Endodermal cell (in vitro differentiated cells): ENCODE data around the gene SLC7A4. TPM values are rescaled to one million over a fixed set of nuclear protein-coding genes. Genes with fewer than 3 reads are reported as not detected.
A peak's percentile ranks its signal among the peaks of the same experiment; 100 is the strongest.

Experiments
- DNase-seq: peaks from one replicate; pipeline ENCODE4 v3.0.0-alpha.2; 2017
- H3K27ac ChIP-seq: 2 replicates; pipeline ENCODE4 v1.5.1; 2013; ENCODE audit warnings: mild to moderate bottlenecking, low read depth, low read length, moderate library complexity
- H3K27me3 ChIP-seq: 2 replicates; pipeline ENCODE4 v1.6.1; 2013; ENCODE audit warnings: mild to moderate bottlenecking, low read length, moderate library complexity; ENCODE audit not compliant: insufficient read depth, control insufficient read depth, poor library complexity, severe bottlenecking
- H3K36me3 ChIP-seq: 2 replicates; pipeline ENCODE4 v1.7.0; 2013; ENCODE audit warnings: mild to moderate bottlenecking, low read length, moderate library complexity; ENCODE audit not compliant: control insufficient read depth, insufficient read depth
- H3K4me1 ChIP-seq: one replicate; pipeline ENCODE4 v1.7.0; 2013; ENCODE audit warnings: low read length; ENCODE audit not compliant: control insufficient read depth, insufficient read depth
- H3K4me3 ChIP-seq: 2 replicates; pipeline ENCODE4 v1.5.1; 2013; ENCODE audit warnings: mild to moderate bottlenecking, low read length, moderate library complexity
- H3K9ac ChIP-seq: 2 replicates; pipeline ENCODE4 v1.6.1; 2013; ENCODE audit warnings: mild to moderate bottlenecking, low read length, moderate library complexity; ENCODE audit not compliant: poor library complexity, severe bottlenecking; ENCODE audit errors: extremely low read depth
- H3K9me3 ChIP-seq: 2 replicates; pipeline ENCODE4 v1.6.1; 2013; ENCODE audit warnings: mild to moderate bottlenecking, low read length, moderate library complexity; ENCODE audit not compliant: control insufficient read depth
- H3K27ac Mint-ChIP-seq: 2 replicates; pipeline ENCODE4 v1.8.0; 2020; ENCODE audit warnings: mixed read lengths
- H3K27me3 Mint-ChIP-seq: 2 replicates; pipeline ENCODE4 v1.8.0; 2021; ENCODE audit warnings: mild to moderate bottlenecking, mixed read lengths; ENCODE audit not compliant: insufficient read depth
- H3K36me3 Mint-ChIP-seq: 2 replicates; pipeline ENCODE4 v1.8.0; 2020; ENCODE audit warnings: low read depth, mixed read lengths
- H3K4me1 Mint-ChIP-seq: 2 replicates; pipeline ENCODE4 v1.8.0; 2020; ENCODE audit warnings: mixed read lengths
- H3K4me3 Mint-ChIP-seq: 2 replicates; pipeline ENCODE4 v1.8.0; 2020; ENCODE audit warnings: mild to moderate bottlenecking, moderate library complexity, mixed read lengths
- H3K9me3 Mint-ChIP-seq: 2 replicates; pipeline ENCODE4 v1.8.0; 2020; ENCODE audit warnings: mild to moderate bottlenecking, mixed read lengths
- WGBS, 2 experiments: methylation state at CpG; one replicate each; pipeline versions ENCODE4 v1.1.5 to v1.1.7; 2013; ENCODE audit warnings: missing lambda C conversion rate in 2 of 2, mixed read lengths in 1 of 2; ENCODE audit not compliant: insufficient coverage in 1 of 2, insufficient read length in 1 of 2; 5-methylcytosine and 5-hydroxymethylcytosine counted together
- total RNA-seq, 2 donors: library from RNA; stranded (reverse); fragmentation: NEBNext Ultra II Directional in 1 of 2; extraction: Animal tissue kit (Norgen Biotek cat#: 25700) in 1 of 2; gene quantifications; 2 replicates in 1 of 2; 3 replicates in 1 of 2; pipeline ENCODE4 v1.2.1, GENCODE V29; 2021
- TF ChIP-seq, protein P1 (sequence below): fragments of 200-600 bp; sonication (generic); conservative IDR thresholded peaks from 2 replicates; pipeline ENCODE4 v1.5.0; 2021; ENCODE audit warnings: antibody characterized with exemption, mild to moderate bottlenecking

The SLC7A4 gene
- total RNA-seq, 2 donors from 2014 or later: 0.33 to 0.49 TPM

DNA sequence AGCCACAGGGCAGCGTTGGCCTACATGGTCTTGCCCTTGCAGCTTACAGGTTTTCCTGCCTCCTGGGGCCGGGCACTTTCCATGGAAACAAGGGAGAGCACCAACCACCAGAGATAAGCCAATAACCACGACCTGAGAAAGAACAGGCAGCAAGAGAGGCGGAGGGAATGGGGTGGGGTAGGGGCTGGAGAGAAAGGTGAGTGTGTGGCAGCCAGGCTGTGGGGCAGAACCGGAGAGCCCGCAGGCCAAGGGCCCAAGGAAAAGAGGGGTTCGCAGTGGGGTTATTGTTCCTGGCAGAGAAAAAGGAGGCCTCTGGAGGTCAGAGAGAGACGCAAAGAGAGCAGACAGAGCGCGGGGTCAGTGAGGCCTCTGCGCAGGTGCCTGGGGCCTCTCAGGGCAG lies 46.6 kb upstream of the SLC7A4 start:
- DNase-seq: no peak
- no peaks in the 10 kb centered on the region for H3K9me3 ChIP-seq
- H3K9ac ChIP-seq: no peak overlapping the region
- peaks cover 1% of the 10 kb centered on the region for H3K27me3 Mint-ChIP-seq
- H3K36me3 ChIP-seq: no peaks in the 10 kb centered on the region
- no peak overlapping the region for H3K4me3 ChIP-seq
- peak overlapping the region; percentile 21 for H3K27ac Mint-ChIP-seq
- no peak overlapping the region for H3K4me3 Mint-ChIP-seq
- no peaks in the 10 kb centered on the region for H3K4me1 ChIP-seq
- peaks cover 5% of the 10 kb centered on the region for H3K4me1 Mint-ChIP-seq
- TF ChIP-seq, protein P1, sequence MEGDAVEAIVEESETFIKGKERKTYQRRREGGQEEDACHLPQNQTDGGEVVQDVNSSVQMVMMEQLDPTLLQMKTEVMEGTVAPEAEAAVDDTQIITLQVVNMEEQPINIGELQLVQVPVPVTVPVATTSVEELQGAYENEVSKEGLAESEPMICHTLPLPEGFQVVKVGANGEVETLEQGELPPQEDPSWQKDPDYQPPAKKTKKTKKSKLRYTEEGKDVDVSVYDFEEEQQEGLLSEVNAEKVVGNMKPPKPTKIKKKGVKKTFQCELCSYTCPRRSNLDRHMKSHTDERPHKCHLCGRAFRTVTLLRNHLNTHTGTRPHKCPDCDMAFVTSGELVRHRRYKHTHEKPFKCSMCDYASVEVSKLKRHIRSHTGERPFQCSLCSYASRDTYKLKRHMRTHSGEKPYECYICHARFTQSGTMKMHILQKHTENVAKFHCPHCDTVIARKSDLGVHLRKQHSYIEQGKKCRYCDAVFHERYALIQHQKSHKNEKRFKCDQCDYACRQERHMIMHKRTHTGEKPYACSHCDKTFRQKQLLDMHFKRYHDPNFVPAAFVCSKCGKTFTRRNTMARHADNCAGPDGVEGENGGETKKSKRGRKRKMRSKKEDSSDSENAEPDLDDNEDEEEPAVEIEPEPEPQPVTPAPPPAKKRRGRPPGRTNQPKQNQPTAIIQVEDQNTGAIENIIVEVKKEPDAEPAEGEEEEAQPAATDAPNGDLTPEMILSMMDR: no peak
- no peaks in the 10 kb centered on the region for H3K36me3 Mint-ChIP-seq
- H3K27ac ChIP-seq: no peak overlapping the region
- no peaks in the 10 kb centered on the region for H3K27me3 ChIP-seq
- no peaks in the 10 kb centered on the region for H3K9me3 Mint-ChIP-seq
- 82 to 90% methylated on average over 6 to 11 of the region's 11 CpGs for WGBS, 2 experiments

DNA sequence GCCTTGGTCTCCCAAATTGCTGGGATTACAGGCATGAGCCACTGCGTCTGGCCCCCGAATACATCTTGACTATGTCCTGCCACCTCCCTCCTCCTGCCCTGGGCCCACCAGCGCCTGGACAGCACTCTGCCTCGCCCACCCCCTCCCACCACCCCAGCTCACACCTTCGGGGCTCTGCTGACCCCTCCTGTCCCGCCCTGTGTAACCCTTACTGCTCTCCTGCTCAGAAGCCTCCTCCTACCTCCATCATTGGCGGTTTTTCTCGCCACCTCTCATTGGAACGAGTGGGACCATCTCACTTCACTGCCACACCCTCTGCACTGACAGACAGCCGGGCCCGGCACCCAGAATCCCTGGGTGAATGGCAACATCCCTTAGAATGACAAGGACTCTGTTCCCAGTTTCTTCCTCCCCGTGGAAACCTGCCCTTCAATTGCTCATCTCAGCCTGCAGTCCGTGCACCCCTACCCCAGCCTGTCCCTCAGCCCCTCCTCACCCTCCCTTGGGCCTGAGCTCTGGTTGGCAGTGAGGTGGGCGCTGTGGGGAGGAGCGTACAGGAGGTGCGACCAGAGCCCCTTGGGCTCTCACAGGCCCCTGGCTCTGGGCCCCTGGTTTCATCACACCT lies 45.6 kb upstream of the SLC7A4 start:
- 84 to 91% methylated on average over 5 to 16 of the region's 16 CpGs for WGBS, 2 experiments
- H3K4me3 Mint-ChIP-seq: no peak overlapping the region
- Histone ChIP-seq H3K4me1 (no peaks in the 10 kb centered on the region), H3K27ac (no peak overlapping the region), H3K9ac (no peak overlapping the region), H3K27me3 (no peaks in the 10 kb centered on the region), H3K9me3 (no peaks in the 10 kb centered on the region), H3K36me3 (no peaks in the 10 kb centered on the region), H3K4me3 (no peak overlapping the region)
- H3K27ac Mint-ChIP-seq: no peak overlapping the region
- no peaks in the 10 kb centered on the region for H3K36me3 Mint-ChIP-seq
- peaks cover 5% of the 10 kb centered on the region for H3K4me1 Mint-ChIP-seq
- TF ChIP-seq, protein P1: no peak
- peaks cover 4% of the 10 kb centered on the region for H3K27me3 Mint-ChIP-seq
- no peak for DNase-seq
- H3K9me3 Mint-ChIP-seq: peaks cover 3% of the 10 kb centered on the region

DNA sequence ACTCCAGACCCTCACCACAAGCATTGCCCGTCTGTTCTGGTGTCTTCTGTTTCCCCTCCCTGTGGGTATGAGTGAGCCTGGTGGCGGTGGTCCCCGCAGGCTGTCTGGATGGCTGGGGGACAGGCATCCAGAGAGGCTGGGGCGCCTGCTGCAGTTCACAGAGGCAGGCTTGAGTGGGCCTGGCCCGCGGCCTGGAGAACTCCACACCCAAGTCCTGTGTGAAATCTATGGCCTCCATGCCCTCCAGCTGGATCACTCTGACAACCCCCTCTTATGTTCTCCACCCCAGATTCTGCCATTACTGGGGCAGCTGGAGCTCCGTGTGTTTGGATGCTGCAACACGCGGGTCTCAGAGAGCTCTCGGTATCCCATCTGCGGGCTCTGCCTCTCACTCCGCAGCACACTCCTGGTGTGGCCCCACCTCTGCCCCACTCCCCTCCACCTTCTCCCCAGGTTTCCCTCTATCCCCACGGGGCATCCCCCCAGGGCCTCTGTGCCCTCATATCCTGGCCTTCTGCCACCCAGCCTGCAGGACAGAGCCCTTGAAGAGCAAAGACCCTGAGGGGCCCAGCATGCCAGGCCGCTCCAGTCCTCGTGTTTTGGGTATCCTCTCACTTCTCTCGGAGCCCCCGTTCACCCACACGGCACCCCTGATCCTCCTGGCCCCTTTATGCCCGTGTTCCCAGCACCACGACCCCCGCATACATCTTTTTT lies 44.7 kb upstream of the SLC7A4 start:
- peaks cover 5% of the 10 kb centered on the region for H3K4me1 Mint-ChIP-seq
- TF ChIP-seq, protein P1: no peak
- DNase-seq: no peak
- H3K4me3 ChIP-seq: no peak overlapping the region
- 85 to 92% methylated on average over 4 to 21 of the region's 21 CpGs for WGBS, 2 experiments
- no peaks in the 10 kb centered on the region for H3K36me3 ChIP-seq
- peaks cover 7% of the 10 kb centered on the region for H3K27me3 Mint-ChIP-seq
- peaks cover 7% of the 10 kb centered on the region for H3K9me3 Mint-ChIP-seq
- no peaks in the 10 kb centered on the region for H3K4me1 ChIP-seq
- H3K27ac Mint-ChIP-seq: no peak overlapping the region
- H3K27me3 ChIP-seq: no peaks in the 10 kb centered on the region
- no peaks in the 10 kb centered on the region for H3K36me3 Mint-ChIP-seq
- H3K9ac ChIP-seq: no peak overlapping the region
- no peak overlapping the region for H3K27ac ChIP-seq
- H3K4me3 Mint-ChIP-seq: no peak overlapping the region
- H3K9me3 ChIP-seq: no peaks in the 10 kb centered on the region
